ENCODE data around the gene VAV1. TPM values are rescaled to one million over a fixed set of nuclear protein-coding genes. Genes with fewer than 3 reads are reported as not detected.
A peak's percentile ranks its signal among the peaks of the same experiment; 100 is the strongest.

VAV1 gene
- total and polyA plus RNA-seq, 2 of the 13 experiments (the other 11 are each of a cell fraction or from before 2014, with no cell fraction given) = not detected

DNA sequence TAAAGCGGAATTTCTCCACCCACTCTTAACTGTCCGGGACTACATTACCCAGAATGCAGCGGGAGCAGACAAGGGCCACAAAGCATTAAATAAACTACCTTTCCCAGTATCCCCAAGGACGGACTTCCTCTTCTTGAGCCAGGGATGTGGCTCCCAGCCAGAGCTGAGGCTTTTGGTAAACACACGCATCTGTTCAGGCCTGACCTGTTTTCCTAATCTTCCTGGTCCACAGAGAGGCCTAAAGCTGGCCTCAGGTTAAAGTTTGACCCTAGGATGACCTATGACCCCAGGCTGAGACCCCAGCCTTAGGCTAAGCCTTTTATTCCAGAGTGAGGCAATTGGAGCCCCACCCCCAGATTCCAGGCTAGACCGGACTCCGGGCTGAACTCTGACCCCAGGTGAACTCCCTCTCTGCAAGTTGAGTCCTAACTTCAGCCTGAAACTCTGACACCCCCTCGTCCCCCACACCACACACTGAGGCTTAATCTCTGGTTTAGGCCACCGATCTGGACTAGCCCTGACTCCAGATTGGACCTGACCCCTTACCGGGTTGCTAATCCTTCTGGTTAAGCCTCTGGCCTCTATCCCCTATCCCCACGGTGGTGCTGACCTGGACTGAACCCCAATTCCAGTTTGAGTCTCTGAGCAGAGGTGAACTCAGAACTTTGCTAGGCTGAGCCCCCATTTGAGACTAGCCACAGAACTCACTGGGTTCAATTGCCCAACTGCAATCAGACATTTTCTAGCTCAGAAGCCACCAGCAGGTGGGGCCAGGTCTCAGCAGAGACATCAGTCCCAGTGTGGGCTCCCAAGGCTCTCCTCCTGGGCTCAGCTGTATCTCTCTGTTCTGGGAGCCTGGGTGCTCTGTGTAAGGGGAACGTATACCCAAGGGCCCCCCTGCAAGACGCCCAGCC is 34.4 kb upstream of the VAV1 start (continued):
- TF ChIP-seq THYN1 (CRISPR knock-in tag; IDR thresholded peaks at IDR 0.05; ENCODE audit: borderline replicate concordance, low read depth) (no peak), BRCA1 (CRISPR knock-in tag; IDR thresholded peaks at IDR 0.05) (0 out of 2 replicates have a peak, but pooled peaks have one; percentile 46), KDM3A (CRISPR knock-in tag; IDR thresholded peaks at IDR 0.05; ENCODE audit: low read depth) (peak; percentile 26; the same call in 1 of the 2 replicates), ZFYVE20 (CRISPR knock-in tag; IDR thresholded peaks at IDR 0.05; ENCODE audit: borderline replicate concordance, low read depth) (no peak), ZBTB3 (CRISPR knock-in tag; IDR thresholded peaks at IDR 0.05; ENCODE audit: borderline replicate concordance, low read depth) (no peak), EP300 (IDR thresholded peaks at IDR 0.05; ENCODE audit: low read depth in 2 of 2, low read length in 2 of 2) (peak in 1 of 2 experiments; percentile 39; a peak in 1 of 4 replicates), EP300 (CRISPR knock-in tag; IDR thresholded peaks at IDR 0.05; ENCODE audit: borderline replicate concordance) (no peak; the same call in 1 of the 2 replicates), ZNF644 (CRISPR knock-in tag; IDR thresholded peaks at IDR 0.05; ENCODE audit: low read depth) (no peak), ZNF577 (CRISPR knock-in tag; IDR thresholded peaks at IDR 0.05; ENCODE audit: borderline replicate concordance, low read depth) (no peak), ZNF567 (CRISPR knock-in tag; IDR thresholded peaks at IDR 0.05; ENCODE audit: borderline replicate concordance) (no peak), SP2 (CRISPR knock-in tag; IDR thresholded peaks at IDR 0.05) (peak; percentile 67), ZFP37 (CRISPR knock-in tag; IDR thresholded peaks at IDR 0.05; ENCODE audit: borderline replicate concordance) (no peak), TCF7L2 (IDR thresholded peaks at IDR 0.05; ENCODE audit: low read depth, low read length) (no peak), ZBTB38 (CRISPR knock-in tag; IDR thresholded peaks at IDR 0.05) (no peak), NFIC (IDR thresholded peaks at IDR 0.05; ENCODE audit: low read length) (peak; percentile 84; the same call in 1 of the 2 replicates), ZBTB44 (CRISPR knock-in tag; IDR thresholded peaks at IDR 0.05) (no peak), RBAK (CRISPR knock-in tag; IDR thresholded peaks at IDR 0.05) (no peak), GTF2F1 (IDR thresholded peaks at IDR 0.05; ENCODE audit: low read length) (no peak), ZNF572 (CRISPR knock-in tag; IDR thresholded peaks at IDR 0.05) (no peak), POGK (CRISPR knock-in tag; conservative IDR thresholded peaks at IDR 0.05) (0 out of 2 replicates have a peak, but pooled peaks have one; percentile 30), KAT7 (CRISPR knock-in tag; IDR thresholded peaks at IDR 0.05; ENCODE audit: borderline replicate concordance) (no peak), SNAPC2 (CRISPR knock-in tag; IDR thresholded peaks at IDR 0.05) (no peak)
- TF ChIP-seq, protein P1, sequence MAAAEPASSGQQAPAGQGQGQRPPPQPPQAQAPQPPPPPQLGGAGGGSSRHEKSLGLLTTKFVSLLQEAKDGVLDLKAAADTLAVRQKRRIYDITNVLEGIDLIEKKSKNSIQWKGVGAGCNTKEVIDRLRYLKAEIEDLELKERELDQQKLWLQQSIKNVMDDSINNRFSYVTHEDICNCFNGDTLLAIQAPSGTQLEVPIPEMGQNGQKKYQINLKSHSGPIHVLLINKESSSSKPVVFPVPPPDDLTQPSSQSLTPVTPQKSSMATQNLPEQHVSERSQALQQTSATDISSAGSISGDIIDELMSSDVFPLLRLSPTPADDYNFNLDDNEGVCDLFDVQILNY (CRISPR knock-in tag; conservative IDR thresholded peaks at IDR 0.05) = no peak
- TF ChIP-seq, protein P2, sequence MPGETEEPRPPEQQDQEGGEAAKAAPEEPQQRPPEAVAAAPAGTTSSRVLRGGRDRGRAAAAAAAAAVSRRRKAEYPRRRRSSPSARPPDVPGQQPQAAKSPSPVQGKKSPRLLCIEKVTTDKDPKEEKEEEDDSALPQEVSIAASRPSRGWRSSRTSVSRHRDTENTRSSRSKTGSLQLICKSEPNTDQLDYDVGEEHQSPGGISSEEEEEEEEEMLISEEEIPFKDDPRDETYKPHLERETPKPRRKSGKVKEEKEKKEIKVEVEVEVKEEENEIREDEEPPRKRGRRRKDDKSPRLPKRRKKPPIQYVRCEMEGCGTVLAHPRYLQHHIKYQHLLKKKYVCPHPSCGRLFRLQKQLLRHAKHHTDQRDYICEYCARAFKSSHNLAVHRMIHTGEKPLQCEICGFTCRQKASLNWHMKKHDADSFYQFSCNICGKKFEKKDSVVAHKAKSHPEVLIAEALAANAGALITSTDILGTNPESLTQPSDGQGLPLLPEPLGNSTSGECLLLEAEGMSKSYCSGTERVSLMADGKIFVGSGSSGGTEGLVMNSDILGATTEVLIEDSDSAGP (CRISPR knock-in tag; IDR thresholded peaks at IDR 0.05; ENCODE audit: borderline replicate concordance) = no peak; the same call in 1 of the 2 replicates
